ENCODE measurements around the gene HNRNPUL1.
"Not testable (repeated sequence)": the region's sequence is repeated elsewhere in the genome, so short reads cannot be mapped to it uniquely, and the experiment has no call there.

The HNRNPUL1 gene

DNA sequence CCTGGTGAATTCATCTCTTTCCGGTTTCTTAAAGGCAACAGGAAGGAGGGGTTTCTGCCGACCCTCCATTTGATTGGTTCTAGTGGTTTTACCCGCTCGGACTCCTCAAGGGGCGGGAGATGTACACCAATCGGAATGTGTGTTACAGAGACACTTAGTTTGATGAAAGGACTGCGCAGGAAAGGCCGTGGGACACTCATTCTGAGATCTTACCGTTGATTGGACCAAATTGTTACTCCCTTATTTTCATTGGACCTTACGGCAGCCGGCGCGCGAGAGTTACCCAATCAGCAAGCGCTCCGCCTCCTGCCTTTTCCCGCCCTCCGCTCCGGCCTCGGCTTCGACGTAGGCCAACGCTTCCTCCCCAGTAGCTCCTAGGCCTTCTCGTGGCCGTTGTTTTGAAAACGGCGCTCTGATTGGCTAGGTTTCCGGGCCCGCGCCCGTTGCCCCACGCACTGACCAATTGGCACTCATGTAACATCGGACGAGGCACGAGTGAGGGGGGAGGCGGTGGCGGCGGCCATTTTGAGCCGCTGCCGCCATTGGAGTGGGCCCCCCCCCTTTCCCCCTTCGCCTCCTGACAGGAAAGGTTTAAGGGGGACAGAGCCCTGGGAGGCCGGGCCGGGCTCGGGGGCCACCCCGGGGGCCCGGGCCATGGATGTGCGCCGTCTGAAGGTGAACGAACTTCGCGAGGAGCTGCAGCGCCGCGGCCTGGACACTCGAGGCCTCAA is at the start of gene HNRNPUL1:
HNRNPUL1 (plus strand) TSS at position 523 of the 731 bp plus-strand sequence; CDS start at position 655, 132 bp downstream.
- peak; percentile 100 for DNase-seq

DNA sequence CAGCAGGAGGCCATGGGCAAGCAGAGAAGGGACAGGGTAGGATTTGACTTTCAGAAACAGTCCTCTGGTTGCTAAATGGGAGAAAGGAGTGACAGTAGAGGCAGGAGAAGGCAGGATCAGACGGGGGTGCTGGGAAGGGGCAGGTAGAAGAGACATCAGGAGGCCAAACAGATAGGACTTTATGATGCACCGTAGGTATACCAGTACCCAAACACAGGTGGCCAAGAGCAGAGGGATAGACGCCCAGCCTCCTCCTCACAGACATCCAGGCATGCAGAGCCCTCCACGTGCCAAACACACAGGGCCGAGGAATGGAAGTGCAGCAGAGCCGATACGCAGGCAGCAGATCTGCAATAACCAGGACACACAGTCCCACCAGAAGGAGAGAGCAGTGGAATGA is 46.4 kb upstream of the HNRNPUL1 start:
- DNase-seq: no peak

DNA sequence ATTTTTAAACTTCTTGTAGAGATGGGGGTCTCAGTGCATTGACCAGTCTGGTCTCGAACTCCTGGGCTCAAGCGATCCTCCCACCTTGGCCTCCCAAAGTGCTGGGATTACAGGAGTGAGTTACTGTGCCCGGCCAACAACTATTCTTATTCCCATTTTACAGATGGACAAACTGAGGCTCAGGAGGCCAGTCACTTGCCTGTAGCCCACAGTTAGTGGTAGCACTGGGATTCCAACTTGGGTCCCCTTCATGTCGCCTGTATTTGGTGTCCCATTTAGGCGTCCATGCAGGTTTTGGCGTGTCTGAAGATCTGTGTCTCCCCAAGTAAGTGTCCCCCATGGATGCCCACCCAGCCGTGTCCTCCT is 45.9 kb upstream of the HNRNPUL1 start:
- no peak for DNase-seq

GRCh38 chr19:41218615-41219507 is 45.3 kb upstream of the HNRNPUL1 start, which contains the start of gene AXL:
Gene AXL, plus strand, starts transcription at chr19:41219223. Its CDS starts 170 bp downstream, at chr19:41219393.
- no peak for DNase-seq

DNA sequence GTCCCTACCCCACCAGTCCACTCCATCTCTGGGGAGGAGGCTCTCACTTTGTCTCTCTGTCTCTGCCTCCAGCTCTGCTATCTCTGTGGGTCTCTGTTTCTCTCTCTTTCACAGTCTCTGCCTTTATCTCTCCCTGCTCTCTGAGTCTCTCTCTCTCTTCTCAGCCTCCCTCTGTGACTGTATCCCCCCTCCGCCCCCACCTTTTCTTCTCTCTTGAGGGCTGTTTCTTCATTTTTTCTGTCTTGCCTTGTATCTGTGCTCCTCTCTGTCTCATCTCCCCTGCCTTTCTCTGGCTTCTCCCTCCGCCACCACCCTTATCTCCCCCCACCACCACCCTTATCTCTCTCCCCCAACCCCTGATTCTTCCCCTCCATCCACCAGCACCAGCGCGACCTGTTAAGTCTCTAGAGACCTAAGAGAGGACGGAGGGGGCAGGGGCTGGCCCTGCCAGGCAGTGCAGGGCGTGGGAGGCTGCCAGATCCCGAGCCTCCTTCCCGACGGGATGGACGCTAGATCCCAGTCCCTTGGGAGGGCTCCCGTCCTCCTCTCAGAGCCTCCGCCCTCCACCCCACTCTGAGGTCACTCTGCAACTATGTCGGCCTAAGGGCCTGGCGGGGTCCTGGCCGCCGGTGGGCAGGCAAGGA is 44.1 kb upstream of the HNRNPUL1 start:
- DNase-seq: no peak

- no peak for DNase-seq
Measured at GRCh38 chr19:41220811-41221210, 43.4 kb upstream of the HNRNPUL1 start.

- DNase-seq: no peak
Measured at GRCh38 chr19:41221514-41222205, 42.5 kb upstream of the HNRNPUL1 start.

GRCh38 chr19:41222240-41222639 is 41.9 kb upstream of the HNRNPUL1 start:
- DNase-seq: no peak

DNA sequence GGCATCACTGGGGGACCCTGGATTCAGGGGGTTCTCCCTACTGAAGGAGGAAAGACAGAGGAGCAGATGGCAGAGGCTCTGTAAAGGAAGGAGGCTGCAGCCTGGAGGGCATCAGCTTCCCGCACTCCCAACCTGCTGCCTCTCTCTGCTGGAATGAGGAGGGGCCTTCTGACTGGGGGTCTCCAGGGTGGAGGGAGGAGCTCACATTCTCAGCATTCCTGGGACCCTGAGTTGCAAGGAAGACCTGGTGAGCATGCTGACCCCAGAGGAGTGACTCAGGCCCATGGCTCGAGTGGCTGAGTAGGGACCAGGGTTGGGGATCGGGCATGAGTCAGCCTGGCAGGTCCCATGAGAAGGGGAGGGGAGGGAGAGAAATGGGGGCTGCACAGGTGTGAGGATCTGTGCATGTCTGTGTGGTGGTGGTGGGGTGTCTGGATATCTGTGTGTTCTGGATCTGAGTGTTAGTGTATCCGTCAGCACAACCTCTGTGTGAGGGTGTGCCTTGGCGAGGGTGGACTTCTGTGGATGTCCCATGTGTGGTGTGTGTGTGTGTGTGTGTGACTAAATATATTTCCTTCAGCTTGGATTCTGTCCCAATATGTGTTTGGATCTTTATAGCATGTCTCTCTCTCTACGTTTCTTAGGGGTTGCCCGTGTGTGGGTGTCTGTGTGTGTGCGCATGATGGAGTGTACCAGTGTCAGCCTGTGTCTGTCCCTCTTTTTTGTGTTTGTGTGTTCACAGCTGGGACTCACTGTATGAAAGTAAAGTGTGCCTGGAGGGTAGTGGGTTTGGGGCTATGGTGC is 40.5 kb upstream of the HNRNPUL1 start:
- no peak for DNase-seq

- no peak for DNase-seq
Measured at GRCh38 chr19:41224632-41225031, 39.5 kb upstream of the HNRNPUL1 start.

GRCh38 chr19:41225238-41226052 is 38.7 kb upstream of the HNRNPUL1 start:
- no peak for DNase-seq

- DNase-seq: peak; percentile 16
Measured at GRCh38 chr19:41226053-41226873, 37.9 kb upstream of the HNRNPUL1 start.

GRCh38 chr19:41226874-41227390 is 37.2 kb upstream of the HNRNPUL1 start:
- no peak for DNase-seq

- no peak for DNase-seq
Measured at GRCh38 chr19:41228486-41228885, 35.7 kb upstream of the HNRNPUL1 start.

DNA sequence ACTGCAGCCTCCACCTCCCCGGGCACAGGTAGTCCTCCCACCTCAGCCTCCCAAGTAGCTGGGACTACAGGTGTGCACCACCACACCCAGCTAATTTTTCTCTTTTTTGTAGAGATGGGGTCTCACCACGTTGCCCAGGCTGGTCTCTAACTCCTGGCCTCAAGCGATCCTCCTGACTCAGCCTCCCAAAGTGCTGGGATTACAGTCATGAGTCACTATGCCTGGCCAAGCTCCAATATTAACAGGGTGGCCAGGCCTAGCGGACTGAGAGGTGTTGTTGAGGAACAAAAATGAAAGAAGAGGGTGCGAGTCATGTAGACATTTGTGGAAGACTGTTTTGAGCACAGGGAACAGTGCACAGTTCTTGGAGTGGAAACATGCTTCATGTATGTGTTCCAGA is 34.8 kb upstream of the HNRNPUL1 start:
- DNase-seq: not testable (repeated sequence)

DNA sequence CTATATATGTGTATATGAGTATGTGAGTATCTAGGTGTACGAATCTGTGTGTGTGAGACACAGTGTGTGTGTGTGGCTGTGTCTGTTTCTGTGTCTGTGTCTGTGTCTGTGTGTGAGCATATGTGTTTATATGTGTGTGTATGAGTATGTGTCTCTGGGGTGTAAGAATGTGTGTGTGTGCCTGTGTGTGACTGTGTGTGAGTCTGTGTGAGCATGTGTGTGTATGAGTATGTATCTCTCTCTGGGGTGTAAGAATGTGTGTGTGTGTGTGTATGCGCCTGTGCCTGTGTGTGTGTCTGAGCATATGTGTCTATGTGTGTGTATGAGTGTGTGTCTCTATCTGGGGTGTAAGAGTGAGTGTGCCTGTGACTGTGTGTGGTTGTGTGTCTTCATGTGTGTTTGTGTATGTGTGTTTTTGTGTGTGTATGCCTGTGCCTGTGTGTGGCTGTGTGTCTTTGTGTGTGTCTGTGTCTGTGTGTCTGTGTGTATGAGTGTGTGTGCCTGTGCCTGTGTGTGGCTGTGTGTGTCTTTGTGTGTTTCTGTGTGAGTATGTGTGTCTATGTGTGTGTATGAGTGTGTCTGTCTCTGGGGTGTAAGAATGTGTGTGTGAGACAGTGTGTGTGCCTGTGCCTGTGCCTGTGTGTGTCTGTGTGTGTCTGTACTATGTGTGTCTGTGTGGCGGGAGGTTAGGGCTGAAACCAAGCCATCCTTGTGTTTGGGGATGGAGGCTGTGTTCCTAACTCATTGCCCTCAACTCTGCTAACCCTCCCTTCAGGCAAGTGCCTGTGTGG is 33.9 kb upstream of the HNRNPUL1 start:
- no peak for DNase-seq

GRCh38 chr19:41232686-41233085 is 31.5 kb upstream of the HNRNPUL1 start:
- no peak for DNase-seq

- no peak for DNase-seq
Measured at GRCh38 chr19:41233748-41234240, 30.4 kb upstream of the HNRNPUL1 start.

Data from NCI-H69 (cell line).